Neural cell (in vitro differentiated cells): ENCODE measurements around the gene TMEM170B. TPM values are rescaled to one million over a fixed set of nuclear protein-coding genes. Genes with fewer than 3 reads are reported as not detected.

Experiments used
- H2AFZ ChIP-seq: fragments of 200-600, 300-800 bp; sonication (generic), shearing (Covaris generic); 2 replicates; pipeline ENCODE4 v1.6.0; 2014; ENCODE audit warnings: low read depth, mild to moderate bottlenecking, antibody characterized with exemption, low read length, moderate library complexity
- H3F3A ChIP-seq: fragments of 200-600 bp; shearing (Covaris generic); 2 replicates; pipeline ENCODE4 v1.6.1; 2016; ENCODE audit warnings: mild to moderate bottlenecking, moderate library complexity, mixed read lengths, antibody characterized with exemption, low read length; ENCODE audit not compliant: insufficient read depth, poor library complexity, severe bottlenecking
- H3K27ac ChIP-seq: fragments of 200-600, 300-800 bp; sonication (generic), shearing (Covaris generic); 2 replicates; pipeline ENCODE4 v1.5.1; 2014; ENCODE audit warnings: mild to moderate bottlenecking, low read length, moderate library complexity
- H3K27me3 ChIP-seq: fragments of 300-800, 200-600 bp; sonication (generic), shearing (Covaris generic); 2 replicates; pipeline ENCODE4 v1.6.0; 2014; ENCODE audit warnings: mild to moderate bottlenecking, low read depth, low read length, moderate library complexity; ENCODE audit not compliant: insufficient read depth
- H3K36me3 ChIP-seq: fragments of 300-800, 200-600 bp; sonication (generic), shearing (Covaris generic); 2 replicates; pipeline ENCODE4 v1.5.1; 2014; ENCODE audit warnings: mild to moderate bottlenecking, antibody characterized with exemption, low read length, moderate library complexity; ENCODE audit not compliant: insufficient read depth
- H3K4me2 ChIP-seq: fragments of 300-800, 200-600 bp; sonication (generic), shearing (Covaris generic); 2 replicates; pipeline ENCODE4 v1.6.0; 2014; ENCODE audit warnings: mild to moderate bottlenecking, low read length
- H3K4me3 ChIP-seq: fragments of 300-800, 200-600 bp; sonication (generic), shearing (Covaris generic); 2 replicates; pipeline ENCODE4 v1.5.1; 2014; ENCODE audit warnings: mild to moderate bottlenecking, low read length, moderate library complexity
- H3K79me2 ChIP-seq: fragments of 200-600 bp; shearing (Covaris generic); replicated peaks from 2 replicates; pipeline ENCODE4 v1.6.0; 2014; ENCODE audit warnings: mild to moderate bottlenecking, low read length, moderate library complexity; ENCODE audit not compliant: insufficient read depth
- H3K9ac ChIP-seq: fragments of 300-800, 200-600 bp; sonication (generic), shearing (Covaris generic); 2 replicates; pipeline ENCODE4 v1.6.1; 2016; ENCODE audit warnings: mild to moderate bottlenecking, low read length, mixed read lengths
- H3K9me2 ChIP-seq: fragments of 200-600 bp; shearing (Covaris generic); 2 replicates; pipeline ENCODE4 v1.6.1; 2016; ENCODE audit warnings: mild to moderate bottlenecking, low read length, mixed read lengths; ENCODE audit not compliant: insufficient read depth
- H3K9me3 ChIP-seq: fragments of 200-600, 300-800 bp; sonication (generic), shearing (Covaris generic); 2 replicates; pipeline ENCODE4 v1.6.1; 2016; ENCODE audit warnings: mild to moderate bottlenecking, mixed run types, low read length, moderate library complexity, mixed read lengths
- H4K20me1 ChIP-seq: fragments of 200-600 bp; shearing (Covaris generic); 2 replicates; pipeline ENCODE4 v1.6.1; 2016; ENCODE audit warnings: mild to moderate bottlenecking, mixed run types; ENCODE audit not compliant: insufficient read depth
- EP300 ChIP-seq: fragments of 450-650 bp; conservative IDR thresholded peaks from 2 replicates; pipeline ENCODE4 v1.6.1; 2014; ENCODE audit warnings: antibody characterized with exemption, mild to moderate bottlenecking, moderate library complexity; ENCODE audit not compliant: poor library complexity, severe bottlenecking
- EZH2 ChIP-seq: fragments of 200-600, 300-800 bp; shearing (Covaris generic), sonication (generic); IDR thresholded peaks from 2 replicates; pipeline ENCODE4 v1.6.1; 2014; ENCODE audit warnings: antibody characterized with exemption, low read length, borderline replicate concordance, mild to moderate bottlenecking; ENCODE audit not compliant: insufficient read depth, poor library complexity, severe bottlenecking
- MXI1 ChIP-seq: fragments of 450-650 bp; conservative IDR thresholded peaks from 2 replicates; pipeline ENCODE4 v1.6.1; 2014; ENCODE audit warnings: antibody characterized with exemption, mild to moderate bottlenecking; ENCODE audit not compliant: poor library complexity, severe bottlenecking
- POLR2AphosphoS5 ChIP-seq: IDR thresholded peaks from 2 replicates; pipeline ENCODE4 v1.6.1; 2012
- RAD21 ChIP-seq: fragments of 450-650 bp; conservative IDR thresholded peaks from 2 replicates; pipeline ENCODE4 v1.6.1; 2014; ENCODE audit warnings: antibody characterized with exemption, mild to moderate bottlenecking, moderate library complexity
- SMC3 ChIP-seq: fragments of 450-650 bp; conservative IDR thresholded peaks from 2 replicates; pipeline ENCODE4 v1.6.1; 2014; ENCODE audit warnings: antibody characterized with exemption, mild to moderate bottlenecking, moderate library complexity; ENCODE audit not compliant: poor library complexity
- TAF1 ChIP-seq: IDR thresholded peaks from 2 replicates; pipeline ENCODE4 v1.6.1; 2012; ENCODE audit warnings: low read depth
- polyA plus RNA-seq: library from polyadenylated mRNA; depleted of rRNA; stranded (reverse); fragments of >200 nt; gene quantifications from 2 replicates; pipeline ENCODE4 v1.2.3, GENCODE V29; 2014
- TF ChIP-seq, protein P1 (sequence below): fragments of 450-650 bp; IDR thresholded peaks from 2 replicates; pipeline ENCODE4 v1.5.1; 2014; ENCODE audit warnings: antibody characterized with exemption, mild to moderate bottlenecking, moderate library complexity; ENCODE audit not compliant: poor library complexity, severe bottlenecking
- TF ChIP-seq, protein P2 (sequence below): IDR thresholded peaks from 2 replicates; pipeline ENCODE4 v1.6.1; 2012; ENCODE audit warnings: borderline replicate concordance

The TMEM170B gene
- polyA plus RNA-seq, 1 donor from 2014 or later = 29.1 TPM

DNA sequence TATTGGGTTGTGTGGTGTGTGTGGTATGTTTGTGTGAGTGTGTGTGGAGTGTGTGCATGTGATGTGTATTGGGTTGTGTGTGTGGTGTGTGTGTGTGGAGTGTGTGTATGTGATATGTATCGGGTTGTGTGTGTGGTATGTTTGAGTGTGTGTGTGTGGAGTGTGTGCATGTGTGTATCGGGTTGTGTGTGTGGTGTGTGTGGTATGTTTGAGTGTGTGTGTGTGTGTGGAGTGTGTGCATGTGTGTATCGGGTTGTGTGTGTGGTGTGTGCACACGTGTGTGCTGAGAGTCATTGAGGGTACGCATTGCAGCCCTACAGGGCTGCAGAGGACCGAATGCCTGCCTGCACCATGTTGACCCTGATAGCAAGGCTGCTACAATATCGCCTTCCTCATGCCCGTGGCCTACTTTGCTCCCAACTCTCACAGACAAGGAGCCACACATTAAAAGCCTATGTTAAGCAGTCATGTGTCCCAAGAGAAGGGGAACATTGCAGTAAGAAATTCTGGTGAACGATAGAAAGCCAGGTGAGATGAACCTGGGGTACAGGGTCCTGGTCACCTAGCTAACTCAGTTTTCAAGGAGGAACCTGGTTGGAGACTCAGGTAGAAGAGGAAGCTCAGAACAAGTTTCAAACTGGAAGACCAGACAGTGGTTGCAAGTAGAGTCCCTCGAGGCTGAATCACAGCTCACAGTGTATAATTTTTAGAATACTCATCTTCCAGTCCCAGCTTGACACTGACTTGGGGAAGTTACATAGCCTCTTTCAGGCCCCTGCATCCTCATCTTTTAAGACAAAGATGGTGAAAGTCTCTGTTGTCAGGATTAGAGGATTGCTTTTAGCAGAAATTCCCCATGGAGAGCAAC is 45.7 kb upstream of the TMEM170B start:
- Histone ChIP-seq H2AFZ (no peak overlapping the region), H3K27me3 (no peaks in the 10 kb centered on the region), H3K9me3 (no peaks in the 10 kb centered on the region), H3K27ac (no peak overlapping the region), H3F3A (no peaks in the 10 kb centered on the region), H3K79me2 (no peaks in the 10 kb centered on the region), H4K20me1 (no peaks in the 10 kb centered on the region), H3K4me2 (no peak overlapping the region), H3K36me3 (no peaks in the 10 kb centered on the region), H3K9ac (no peak overlapping the region), H3K9me2 (no peaks in the 10 kb centered on the region), H3K4me3 (no peak overlapping the region)
- TF ChIP-seq, protein P1, sequence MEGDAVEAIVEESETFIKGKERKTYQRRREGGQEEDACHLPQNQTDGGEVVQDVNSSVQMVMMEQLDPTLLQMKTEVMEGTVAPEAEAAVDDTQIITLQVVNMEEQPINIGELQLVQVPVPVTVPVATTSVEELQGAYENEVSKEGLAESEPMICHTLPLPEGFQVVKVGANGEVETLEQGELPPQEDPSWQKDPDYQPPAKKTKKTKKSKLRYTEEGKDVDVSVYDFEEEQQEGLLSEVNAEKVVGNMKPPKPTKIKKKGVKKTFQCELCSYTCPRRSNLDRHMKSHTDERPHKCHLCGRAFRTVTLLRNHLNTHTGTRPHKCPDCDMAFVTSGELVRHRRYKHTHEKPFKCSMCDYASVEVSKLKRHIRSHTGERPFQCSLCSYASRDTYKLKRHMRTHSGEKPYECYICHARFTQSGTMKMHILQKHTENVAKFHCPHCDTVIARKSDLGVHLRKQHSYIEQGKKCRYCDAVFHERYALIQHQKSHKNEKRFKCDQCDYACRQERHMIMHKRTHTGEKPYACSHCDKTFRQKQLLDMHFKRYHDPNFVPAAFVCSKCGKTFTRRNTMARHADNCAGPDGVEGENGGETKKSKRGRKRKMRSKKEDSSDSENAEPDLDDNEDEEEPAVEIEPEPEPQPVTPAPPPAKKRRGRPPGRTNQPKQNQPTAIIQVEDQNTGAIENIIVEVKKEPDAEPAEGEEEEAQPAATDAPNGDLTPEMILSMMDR = no peak
- TF ChIP-seq SMC3 (no peak), MXI1 (no peak), EP300 (no peak), TAF1 (no peak), POLR2AphosphoS5 (no peak), RAD21 (no peak), EZH2 (no peak)
- TF ChIP-seq, protein P2, sequence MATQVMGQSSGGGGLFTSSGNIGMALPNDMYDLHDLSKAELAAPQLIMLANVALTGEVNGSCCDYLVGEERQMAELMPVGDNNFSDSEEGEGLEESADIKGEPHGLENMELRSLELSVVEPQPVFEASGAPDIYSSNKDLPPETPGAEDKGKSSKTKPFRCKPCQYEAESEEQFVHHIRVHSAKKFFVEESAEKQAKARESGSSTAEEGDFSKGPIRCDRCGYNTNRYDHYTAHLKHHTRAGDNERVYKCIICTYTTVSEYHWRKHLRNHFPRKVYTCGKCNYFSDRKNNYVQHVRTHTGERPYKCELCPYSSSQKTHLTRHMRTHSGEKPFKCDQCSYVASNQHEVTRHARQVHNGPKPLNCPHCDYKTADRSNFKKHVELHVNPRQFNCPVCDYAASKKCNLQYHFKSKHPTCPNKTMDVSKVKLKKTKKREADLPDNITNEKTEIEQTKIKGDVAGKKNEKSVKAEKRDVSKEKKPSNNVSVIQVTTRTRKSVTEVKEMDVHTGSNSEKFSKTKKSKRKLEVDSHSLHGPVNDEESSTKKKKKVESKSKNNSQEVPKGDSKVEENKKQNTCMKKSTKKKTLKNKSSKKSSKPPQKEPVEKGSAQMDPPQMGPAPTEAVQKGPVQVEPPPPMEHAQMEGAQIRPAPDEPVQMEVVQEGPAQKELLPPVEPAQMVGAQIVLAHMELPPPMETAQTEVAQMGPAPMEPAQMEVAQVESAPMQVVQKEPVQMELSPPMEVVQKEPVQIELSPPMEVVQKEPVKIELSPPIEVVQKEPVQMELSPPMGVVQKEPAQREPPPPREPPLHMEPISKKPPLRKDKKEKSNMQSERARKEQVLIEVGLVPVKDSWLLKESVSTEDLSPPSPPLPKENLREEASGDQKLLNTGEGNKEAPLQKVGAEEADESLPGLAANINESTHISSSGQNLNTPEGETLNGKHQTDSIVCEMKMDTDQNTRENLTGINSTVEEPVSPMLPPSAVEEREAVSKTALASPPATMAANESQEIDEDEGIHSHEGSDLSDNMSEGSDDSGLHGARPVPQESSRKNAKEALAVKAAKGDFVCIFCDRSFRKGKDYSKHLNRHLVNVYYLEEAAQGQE = no peak

DNA sequence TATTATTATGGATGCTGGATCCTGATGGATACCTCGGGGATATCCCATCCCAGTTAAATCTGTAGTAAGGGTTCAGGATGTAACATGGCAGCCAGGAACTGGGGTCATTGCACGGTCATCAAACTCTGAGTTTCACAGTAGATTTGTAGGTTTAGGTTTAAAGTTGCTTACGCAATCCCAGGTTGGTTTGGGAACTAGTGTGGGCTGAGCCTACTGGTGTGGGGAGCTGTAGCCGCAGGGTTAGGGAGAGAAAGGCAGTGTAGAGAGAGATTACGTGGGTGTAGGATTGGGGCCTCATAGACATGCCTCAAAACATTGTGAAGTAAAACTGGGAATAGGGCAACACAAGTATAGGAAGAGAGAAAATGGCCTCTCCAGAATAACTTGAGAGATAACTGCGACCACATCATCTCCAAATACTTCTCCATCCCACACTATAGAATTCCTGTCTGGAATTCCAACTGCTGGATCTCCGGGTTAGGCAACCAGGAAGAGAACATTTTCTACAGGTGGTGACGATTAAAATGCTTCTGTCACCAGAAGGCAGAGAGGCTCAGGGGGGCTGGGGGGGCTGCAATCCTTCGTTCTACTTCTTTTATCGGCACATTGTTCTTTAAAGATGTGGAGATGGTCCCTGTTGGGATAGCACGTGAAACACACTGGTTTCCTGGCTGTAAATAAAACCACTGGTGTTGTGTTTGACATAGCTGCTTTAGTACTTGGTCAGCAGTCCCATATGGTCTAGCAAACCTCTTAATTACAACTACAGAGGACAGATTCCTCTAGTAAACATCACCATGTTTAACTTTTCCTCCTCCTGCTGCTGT is 44.9 kb upstream of the TMEM170B start:
- H3F3A ChIP-seq = no peaks in the 10 kb centered on the region
- no peaks in the 10 kb centered on the region for H3K9me3 ChIP-seq
- H3K27ac ChIP-seq = no peak overlapping the region
- H3K4me2 ChIP-seq = no peak overlapping the region
- H3K4me3 ChIP-seq = no peak overlapping the region
- H4K20me1 ChIP-seq = no peaks in the 10 kb centered on the region
- no peaks in the 10 kb centered on the region for H3K36me3 ChIP-seq
- no peaks in the 10 kb centered on the region for H3K27me3 ChIP-seq
- TF ChIP-seq, protein P2 = no peak
- no peak for TF ChIP-seq POLR2AphosphoS5
- TF ChIP-seq TAF1 = no peak
- TF ChIP-seq SMC3 = no peak
- no peak for TF ChIP-seq MXI1
- TF ChIP-seq EP300 = no peak
- no peak for TF ChIP-seq EZH2
- TF ChIP-seq, protein P1 = no peak
- no peak for TF ChIP-seq RAD21
- no peak overlapping the region for H3K9ac ChIP-seq
- H2AFZ ChIP-seq = no peak overlapping the region
- no peaks in the 10 kb centered on the region for H3K9me2 ChIP-seq
- no peaks in the 10 kb centered on the region for H3K79me2 ChIP-seq
